Activated CD4-positive, alpha-beta T cell treated with anti-CD3 and anti-CD28 coated beads, Interleukin-2, amount 10 ng/mL, durations not matched to agents 24 days and 14 days (primary cell): ENCODE data around the gene DPY19L1. TPM values are rescaled to one million over a fixed set of nuclear protein-coding genes. Genes with fewer than 3 reads are reported as not detected.
A peak's percentile ranks its signal among the peaks of the same experiment; 100 is the strongest.
"Not testable (repeated sequence)": the region's sequence is repeated elsewhere in the genome, so short reads cannot be mapped to it uniquely, and the experiment has no call there.

ENCODE experiments used
- DNase-seq: peaks from one replicate; pipeline ENCODE4 v3.0.0; 2022
- H3K27ac Mint-ChIP-seq: one replicate; pipeline ENCODE4 v1.8.0; 2022; ENCODE audit warnings: mild to moderate bottlenecking, mixed read lengths
- H3K27me3 Mint-ChIP-seq: one replicate; pipeline ENCODE4 v1.8.0; 2022; ENCODE audit warnings: mixed read lengths
- H3K36me3 Mint-ChIP-seq: one replicate; pipeline ENCODE4 v1.8.0; 2022; ENCODE audit warnings: low read depth, mild to moderate bottlenecking, mixed read lengths
- H3K4me1 Mint-ChIP-seq: one replicate; pipeline ENCODE4 v1.8.0; 2021; ENCODE audit warnings: mixed read lengths
- H3K4me3 Mint-ChIP-seq: one replicate; pipeline ENCODE4 v1.8.0; 2022; ENCODE audit warnings: mild to moderate bottlenecking, moderate library complexity, mixed read lengths
- H3K9me3 Mint-ChIP-seq: one replicate; pipeline ENCODE4 v1.8.0; 2021; ENCODE audit warnings: mixed read lengths
- intact Hi-C: fragments of 100-400 bp; cut with micrococcal nuclease; formaldehyde crosslinking; loops from one replicate; pipeline ENCODE4 v1.15.1; 2023
- total RNA-seq: library from RNA; stranded (reverse); gene quantifications from 2 replicates; pipeline ENCODE4 v1.2.3, GENCODE V29; 2022

The DPY19L1 gene
- total RNA-seq, result 11.1 and 14.5 TPM in 2 replicates

DNA sequence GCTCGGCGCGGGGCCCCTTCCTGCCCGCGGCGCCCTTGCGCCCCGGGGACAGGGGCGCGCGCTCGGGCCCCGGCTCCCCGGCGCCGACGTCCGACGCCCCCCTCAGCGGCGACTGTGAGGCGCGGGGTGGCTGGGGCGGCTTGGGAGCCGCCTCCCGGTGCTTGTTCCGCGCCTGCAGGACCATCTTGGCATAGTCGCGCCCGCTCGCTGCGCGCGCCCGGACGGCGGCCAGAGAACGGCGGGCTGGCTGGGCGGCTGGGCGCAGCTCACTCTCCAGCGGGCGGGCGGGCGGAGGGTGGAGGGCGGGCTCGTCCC lies at the start of gene DPY19L1:
Gene DPY19L1 (minus strand): TSS at position 275 of the 315 bp plus-strand sequence. CDS start 91 bp downstream, at position 184.
- Mint-ChIP-seq H3K4me1 (peaks cover 24% of the 10 kb centered on the region), H3K4me3 (peak within 1 kb of the TSS; percentile 98), H3K9me3 (no peaks in the 10 kb centered on the region), H3K27me3 (peaks cover 27% of the 10 kb centered on the region), H3K27ac (peak within 1 kb of the TSS; percentile 96), H3K36me3 (no peaks in the 10 kb centered on the region)
- intact Hi-C loops, result loop anchor here (2.0 to 10.0 kb wide), 5 partner anchors 62 to 1115 kb away; partner anchors contain the start of genes EEPD1, HERPUD2 and SEPTIN7
- DNase-seq, result no peak

- H3K27ac Mint-ChIP-seq, DNase-seq, H3K4me1 Mint-ChIP-seq, intact Hi-C loops, H3K27me3 Mint-ChIP-seq, H3K36me3 Mint-ChIP-seq, H3K9me3 Mint-ChIP-seq, H3K4me3 Mint-ChIP-seq: not testable (repeated sequence)
These were observed 42.2 kb upstream of the DPY19L1 start for GRCh38 chr7:35079517-35079916.

- H3K4me3 Mint-ChIP-seq, H3K36me3 Mint-ChIP-seq, DNase-seq, intact Hi-C loops, H3K4me1 Mint-ChIP-seq, H3K9me3 Mint-ChIP-seq, H3K27ac Mint-ChIP-seq: not testable (repeated sequence)
- H3K27me3 Mint-ChIP-seq, result peaks cover 12% of the 10 kb centered on the region
These were observed 36.7 kb upstream of the DPY19L1 start for GRCh38 chr7:35074008-35074407.

DNA sequence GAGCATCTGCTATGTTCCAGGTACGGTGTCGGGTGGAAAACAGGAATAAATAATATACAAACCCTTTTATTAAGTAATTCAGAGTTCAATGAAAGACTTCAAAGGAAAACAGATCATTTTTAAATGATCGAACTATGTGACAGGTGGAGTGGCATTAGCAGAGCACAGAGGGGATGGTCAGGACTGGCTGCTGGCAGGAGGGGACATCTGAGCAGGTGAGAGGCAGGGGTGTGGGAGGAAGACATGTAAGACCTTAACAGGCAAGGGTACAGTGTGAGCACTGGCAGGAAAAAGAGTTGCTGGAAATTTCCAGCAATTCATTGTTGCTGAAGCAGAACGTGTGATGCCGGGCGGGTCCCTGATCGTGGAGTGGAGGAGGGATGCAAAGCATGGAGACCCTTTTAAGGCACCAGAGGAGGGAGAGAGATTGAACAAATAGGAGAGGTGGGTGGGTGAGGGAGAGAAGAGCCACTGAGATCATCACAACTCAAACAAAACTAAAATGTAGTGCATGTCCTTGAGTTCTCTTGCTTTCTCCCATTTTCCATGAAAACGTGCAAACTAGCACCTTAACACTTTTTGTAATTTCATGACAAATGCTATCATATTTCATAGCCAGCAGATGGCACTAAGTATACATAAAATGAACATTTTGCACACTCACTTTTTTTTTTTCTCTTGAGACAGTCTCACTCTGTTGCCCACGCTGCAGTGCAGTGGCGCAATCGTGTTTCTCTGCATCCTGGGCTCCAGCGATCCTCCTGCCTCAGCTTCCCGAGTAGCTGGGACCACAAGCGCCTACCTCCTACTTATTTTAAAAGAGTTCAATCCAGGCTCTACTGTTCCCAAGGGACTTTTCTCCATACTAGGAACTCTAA lies 35.9 kb upstream of the DPY19L1 start:
- DNase-seq, H3K4me1 Mint-ChIP-seq, H3K9me3 Mint-ChIP-seq, H3K36me3 Mint-ChIP-seq, H3K27ac Mint-ChIP-seq, H3K4me3 Mint-ChIP-seq: not testable (repeated sequence)
- peaks cover 12% of the 10 kb centered on the region for H3K27me3 Mint-ChIP-seq
- intact Hi-C loops, result loop anchor here (2.0 kb wide), 1 partner anchor 464 kb away; no protein-coding TSS in a partner anchor

DNA sequence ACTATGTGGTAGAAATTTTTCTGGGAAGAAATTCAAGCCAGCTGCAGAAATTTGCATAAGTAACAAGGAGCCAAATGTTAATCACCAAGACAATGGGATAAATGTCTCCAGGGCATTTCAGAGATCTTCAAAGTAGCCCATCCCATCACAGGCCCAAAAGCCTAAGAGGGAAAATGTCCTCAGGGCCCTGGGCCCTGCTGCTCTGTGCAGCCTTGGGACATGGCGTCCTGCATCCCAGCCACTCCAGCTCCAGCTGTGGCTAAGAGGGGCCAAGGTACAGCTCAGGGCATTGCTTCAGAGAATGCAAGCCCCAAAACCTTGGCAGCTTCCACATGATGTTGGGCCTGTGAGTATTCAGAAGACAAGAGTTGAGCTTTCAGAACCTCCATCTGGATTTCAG lies 31.8 kb upstream of the DPY19L1 start:
- intact Hi-C loops, H3K4me3 Mint-ChIP-seq, H3K9me3 Mint-ChIP-seq, DNase-seq, H3K27ac Mint-ChIP-seq, H3K4me1 Mint-ChIP-seq, H3K36me3 Mint-ChIP-seq: not testable (repeated sequence)
- peaks cover 11% of the 10 kb centered on the region for H3K27me3 Mint-ChIP-seq

GRCh38 chr7:35065382-35065781 lies 28.1 kb upstream of the DPY19L1 start:
- H3K9me3 Mint-ChIP-seq, DNase-seq, H3K4me1 Mint-ChIP-seq, H3K4me3 Mint-ChIP-seq, H3K36me3 Mint-ChIP-seq, intact Hi-C loops, H3K27ac Mint-ChIP-seq: not testable (repeated sequence)
- peaks cover 11% of the 10 kb centered on the region for H3K27me3 Mint-ChIP-seq

DNA sequence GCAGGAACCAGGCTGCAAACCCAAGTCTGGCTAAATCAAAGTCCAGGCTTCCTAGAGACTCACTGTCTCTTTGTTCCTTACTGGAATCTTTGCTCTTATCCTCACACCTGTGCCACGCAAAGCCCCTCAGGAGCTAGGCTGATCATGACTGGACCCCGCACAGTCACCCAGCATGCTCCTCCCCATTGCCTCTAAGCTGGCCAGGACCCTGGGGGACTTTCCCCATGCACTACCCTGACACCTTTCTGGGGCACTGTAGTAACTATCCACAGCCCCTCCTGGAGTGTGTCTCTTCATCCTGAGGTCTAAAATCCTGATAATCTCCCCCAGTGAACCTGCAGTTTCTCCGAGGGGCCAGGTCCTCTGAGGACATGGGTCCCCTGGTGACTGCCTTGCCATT lies 21.3 kb upstream of the DPY19L1 start:
- DNase-seq, H3K9me3 Mint-ChIP-seq, H3K36me3 Mint-ChIP-seq, H3K27ac Mint-ChIP-seq, intact Hi-C loops, H3K27me3 Mint-ChIP-seq, H3K4me1 Mint-ChIP-seq, H3K4me3 Mint-ChIP-seq: not testable (repeated sequence)

DNA sequence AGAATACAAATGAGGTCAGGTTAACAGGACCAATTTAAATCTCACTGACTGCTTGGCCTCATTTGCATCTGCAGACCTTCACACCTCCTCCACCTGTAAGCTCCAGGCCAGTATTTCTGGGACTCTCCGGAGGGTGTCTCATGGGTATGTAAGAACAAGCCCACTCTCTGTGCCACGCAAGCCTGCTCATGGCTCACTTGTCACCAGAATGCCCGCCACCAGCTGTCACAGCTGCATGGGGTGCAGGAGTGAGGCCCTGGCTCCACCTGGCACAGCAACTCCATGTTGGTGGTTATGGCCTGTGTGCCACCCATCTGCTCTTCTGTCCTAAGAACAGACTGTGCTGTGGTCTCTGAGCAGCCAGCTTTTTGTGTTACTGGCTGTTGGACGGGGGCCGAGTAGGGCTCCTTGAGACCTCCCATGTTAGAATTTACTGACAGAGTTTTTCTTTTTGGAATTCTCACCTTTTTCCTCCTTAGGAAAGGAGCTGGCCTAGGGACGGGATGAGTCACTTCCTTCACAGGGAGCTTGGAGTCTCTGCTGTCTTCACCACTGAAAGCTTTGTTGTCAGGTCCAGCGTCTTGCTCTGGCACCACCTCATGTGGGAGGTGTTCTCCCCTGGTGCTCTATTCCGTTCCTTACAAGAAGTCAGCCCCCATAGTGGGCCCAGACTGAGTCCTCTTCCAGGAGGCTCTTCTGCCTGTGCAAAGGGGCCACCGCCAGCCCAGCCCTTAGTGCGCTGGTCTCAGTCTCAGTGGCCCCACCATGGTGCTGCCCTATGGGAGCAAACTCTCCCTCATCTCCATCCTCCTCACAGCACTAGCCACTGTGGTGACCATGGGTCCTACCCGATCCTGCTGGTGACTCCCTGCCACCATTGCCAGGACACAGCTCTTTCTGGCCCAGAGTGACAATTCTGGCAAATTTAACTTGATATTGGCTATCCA lies 20.5 kb upstream of the DPY19L1 start:
- H3K27me3 Mint-ChIP-seq, result peaks cover 12% of the 10 kb centered on the region
- H3K9me3 Mint-ChIP-seq, H3K27ac Mint-ChIP-seq, H3K36me3 Mint-ChIP-seq, DNase-seq, H3K4me1 Mint-ChIP-seq, intact Hi-C loops, H3K4me3 Mint-ChIP-seq: not testable (repeated sequence)

- H3K4me1 Mint-ChIP-seq, H3K27ac Mint-ChIP-seq, H3K36me3 Mint-ChIP-seq, H3K4me3 Mint-ChIP-seq, DNase-seq, H3K9me3 Mint-ChIP-seq, intact Hi-C loops: not testable (repeated sequence)
- peaks cover 17% of the 10 kb centered on the region for H3K27me3 Mint-ChIP-seq
These were observed 18.4 kb upstream of the DPY19L1 start for GRCh38 chr7:35055733-35056132.

DNA sequence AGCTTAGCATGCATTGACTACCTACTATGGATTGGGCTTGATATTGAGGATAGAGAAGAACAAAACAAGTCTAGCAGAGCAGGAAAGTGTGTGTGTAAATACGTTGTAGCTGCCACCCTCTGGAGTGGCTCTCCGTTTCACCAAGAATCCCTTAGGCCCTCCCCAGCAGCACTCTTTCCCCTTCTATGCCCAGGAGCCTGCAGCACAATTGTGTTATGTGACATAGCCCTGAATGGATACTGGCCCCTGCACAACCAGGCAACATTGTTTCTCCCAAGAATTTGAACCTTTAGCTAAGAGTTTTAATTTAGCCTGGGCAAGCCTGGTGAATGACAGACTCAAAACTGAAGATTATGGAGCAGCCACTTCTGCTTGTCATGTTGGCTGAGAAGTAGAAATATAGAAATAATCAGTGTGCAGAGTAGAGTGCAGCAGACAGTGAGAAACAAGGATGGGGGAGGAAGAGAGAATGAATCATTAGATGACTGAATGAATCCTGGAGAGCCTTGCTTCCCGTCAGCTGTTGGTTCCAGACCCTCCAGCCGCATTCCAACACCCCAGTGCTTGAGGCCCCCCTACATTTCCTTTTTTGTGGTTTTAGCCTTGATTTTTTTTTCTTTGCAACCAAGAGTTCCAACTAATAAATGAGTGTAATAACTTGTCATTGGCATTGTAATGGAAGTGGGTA lies 16.3 kb upstream of the DPY19L1 start:
- intact Hi-C loops, H3K4me3 Mint-ChIP-seq, H3K36me3 Mint-ChIP-seq, H3K27ac Mint-ChIP-seq, H3K4me1 Mint-ChIP-seq, H3K9me3 Mint-ChIP-seq, DNase-seq: not testable (repeated sequence)
- peaks cover 19% of the 10 kb centered on the region for H3K27me3 Mint-ChIP-seq

DNA sequence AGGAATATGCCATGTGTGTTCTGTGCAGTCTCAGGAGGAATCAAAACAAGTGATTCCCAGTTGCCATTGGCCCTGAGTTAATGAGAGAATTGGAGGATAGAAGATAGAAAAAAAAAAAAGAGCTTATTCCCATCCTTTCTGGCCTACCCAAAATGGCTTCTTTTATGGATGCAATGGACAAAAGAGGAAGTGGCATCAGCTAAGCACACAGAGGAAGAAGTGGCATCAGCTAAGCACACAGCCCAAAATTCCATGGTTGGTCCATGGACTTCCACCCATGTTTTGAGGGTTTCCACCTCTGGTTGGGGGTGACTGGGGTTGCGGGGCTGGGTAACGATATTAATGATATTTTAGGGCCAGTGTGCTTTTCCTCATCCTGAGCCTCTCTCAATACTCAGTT lies 11.1 kb upstream of the DPY19L1 start:
- H3K36me3 Mint-ChIP-seq, H3K4me3 Mint-ChIP-seq, DNase-seq, H3K9me3 Mint-ChIP-seq, intact Hi-C loops, H3K4me1 Mint-ChIP-seq, H3K27ac Mint-ChIP-seq: not testable (repeated sequence)
- H3K27me3 Mint-ChIP-seq, result peaks cover 22% of the 10 kb centered on the region

- H3K4me3 Mint-ChIP-seq, H3K9me3 Mint-ChIP-seq, intact Hi-C loops, H3K4me1 Mint-ChIP-seq, DNase-seq, H3K27ac Mint-ChIP-seq, H3K36me3 Mint-ChIP-seq: not testable (repeated sequence)
- peaks cover 21% of the 10 kb centered on the region for H3K27me3 Mint-ChIP-seq
These were observed 10.6 kb upstream of the DPY19L1 start for GRCh38 chr7:35047912-35048305.

GRCh38 chr7:35047263-35047911 lies 10.1 kb upstream of the DPY19L1 start:
- H3K9me3 Mint-ChIP-seq, intact Hi-C loops, H3K4me1 Mint-ChIP-seq, DNase-seq, H3K36me3 Mint-ChIP-seq, H3K27ac Mint-ChIP-seq, H3K4me3 Mint-ChIP-seq: not testable (repeated sequence)
- peaks cover 22% of the 10 kb centered on the region for H3K27me3 Mint-ChIP-seq
